ENCODE results near the gene SEMA4A.

SEMA4A gene

GRCh38 chr1:156136970-156137483, 16.4 kb upstream of the SEMA4A start:
- DNase-seq, result no peak

GRCh38 chr1:156138458-156138867, 14.9 kb upstream of the SEMA4A start:
- DNase-seq, result no peak

- no peak for DNase-seq
These were observed 12.3 kb upstream of the SEMA4A start for GRCh38 chr1:156140879-156141707.

GRCh38 chr1:156143765-156144489, 9.5 kb upstream of the SEMA4A start:
- no peak for DNase-seq

GRCh38 chr1:156144742-156145141, 8.6 kb upstream of the SEMA4A start:
- no peak for DNase-seq

GRCh38 chr1:156145650-156146019, 7.8 kb upstream of the SEMA4A start:
- DNase-seq, result no peak

GRCh38 chr1:156146020-156146768, 7.2 kb upstream of the SEMA4A start:
- peak; percentile 80 for DNase-seq

- no peak for DNase-seq
These were observed 6.5 kb upstream of the SEMA4A start for GRCh38 chr1:156146769-156147405.

- DNase-seq, result no peak
These were observed 5.2 kb upstream of the SEMA4A start for GRCh38 chr1:156148216-156148615.

GRCh38 chr1:156149374-156150332, 3.7 kb upstream of the SEMA4A start:
- no peak for DNase-seq

GRCh38 chr1:156150333-156151011, 2.9 kb upstream of the SEMA4A start:
- DNase-seq, result no peak

- no peak for DNase-seq
These were observed 2.2 kb upstream of the SEMA4A start for GRCh38 chr1:156151093-156151688.

- DNase-seq, result no peak
These were observed 757 bp upstream of the SEMA4A start for GRCh38 chr1:156152628-156153027.

GRCh38 chr1:156154317-156154749, 948 bp downstream of the SEMA4A start:
- no peak for DNase-seq

GRCh38 chr1:156155756-156156510, 2.5 kb downstream of the SEMA4A start:
- no peak for DNase-seq

GRCh38 chr1:156157506-156157905, 4.1 kb downstream of the SEMA4A start:
- no peak for DNase-seq

- no peak for DNase-seq
These were observed 4.6 kb downstream of the SEMA4A start for GRCh38 chr1:156157966-156158365.

- no peak for DNase-seq
These were observed 6.8 kb downstream of the SEMA4A start for GRCh38 chr1:156160000-156160742.

- DNase-seq, result no peak
These were observed 7.4 kb downstream of the SEMA4A start for GRCh38 chr1:156160743-156161171.
